Gastroesophageal sphincter (tissue), 3 donors: Measurements from ENCODE around the gene NCKAP5.

Experiments
- EP300 ChIP-seq: sonication (generic); formaldehyde crosslinking; IDR thresholded peaks from one replicate; pipeline ENCODE4 v1.6.1; 2017; ENCODE audit warnings: antibody characterized with exemption, mild to moderate bottlenecking
- POLR2A ChIP-seq, 2 donors: fragments of 450-650 bp; IDR thresholded peaks; one replicate each; pipeline ENCODE4 v1.6.1; 2017; ENCODE audit warnings: antibody characterized with exemption in 2 of 2, mild to moderate bottlenecking in 2 of 2, moderate library complexity in 1 of 2
- TF ChIP-seq, protein P1 (sequence below), 4 experiments: fragments of 200-600 bp in 2 of 4; fragments of 450-650 bp in 2 of 4; sonication (generic) in 1 of 4; IDR thresholded peaks; one replicate each; pipeline ENCODE4 v1.5.1; 2017 to 2019; ENCODE audit warnings: antibody characterized with exemption in 4 of 4, mild to moderate bottlenecking in 2 of 4, moderate library complexity in 2 of 4

DNA sequence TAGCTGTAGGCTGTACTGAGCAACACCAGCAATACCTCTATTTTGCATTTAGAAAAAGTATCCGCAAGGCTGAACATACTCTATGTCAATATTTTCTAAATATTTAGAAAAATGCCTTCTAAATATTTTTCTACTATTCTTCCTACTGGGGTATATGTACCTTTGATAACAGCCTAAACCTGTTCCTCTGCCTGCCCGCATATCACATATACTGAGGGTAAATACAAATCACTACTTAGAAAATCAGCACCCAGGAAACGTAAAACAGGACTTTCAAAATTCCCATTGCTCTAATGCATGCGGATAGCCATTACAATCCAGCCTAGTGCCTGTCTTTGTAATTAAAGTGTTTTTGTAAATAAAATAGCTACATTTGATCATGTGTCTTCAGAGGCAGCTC, 56.1 kb downstream of the NCKAP5 start:
- TF ChIP-seq, protein P1, sequence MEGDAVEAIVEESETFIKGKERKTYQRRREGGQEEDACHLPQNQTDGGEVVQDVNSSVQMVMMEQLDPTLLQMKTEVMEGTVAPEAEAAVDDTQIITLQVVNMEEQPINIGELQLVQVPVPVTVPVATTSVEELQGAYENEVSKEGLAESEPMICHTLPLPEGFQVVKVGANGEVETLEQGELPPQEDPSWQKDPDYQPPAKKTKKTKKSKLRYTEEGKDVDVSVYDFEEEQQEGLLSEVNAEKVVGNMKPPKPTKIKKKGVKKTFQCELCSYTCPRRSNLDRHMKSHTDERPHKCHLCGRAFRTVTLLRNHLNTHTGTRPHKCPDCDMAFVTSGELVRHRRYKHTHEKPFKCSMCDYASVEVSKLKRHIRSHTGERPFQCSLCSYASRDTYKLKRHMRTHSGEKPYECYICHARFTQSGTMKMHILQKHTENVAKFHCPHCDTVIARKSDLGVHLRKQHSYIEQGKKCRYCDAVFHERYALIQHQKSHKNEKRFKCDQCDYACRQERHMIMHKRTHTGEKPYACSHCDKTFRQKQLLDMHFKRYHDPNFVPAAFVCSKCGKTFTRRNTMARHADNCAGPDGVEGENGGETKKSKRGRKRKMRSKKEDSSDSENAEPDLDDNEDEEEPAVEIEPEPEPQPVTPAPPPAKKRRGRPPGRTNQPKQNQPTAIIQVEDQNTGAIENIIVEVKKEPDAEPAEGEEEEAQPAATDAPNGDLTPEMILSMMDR (IDR thresholded peaks at IDR 0.05): no peak
- TF ChIP-seq EP300: no peak
- no peak for TF ChIP-seq POLR2A (IDR thresholded peaks at IDR 0.05)
